Upper lobe of left lung (tissue), 4 donors: ENCODE measurements around the gene KIF18B.

Experiments used
- EP300 ChIP-seq, 4 donors: sonication (generic); formaldehyde crosslinking; IDR thresholded peaks; one replicate each; pipeline ENCODE4 v1.5.1; 2017; ENCODE audit warnings: antibody characterized with exemption in 4 of 4, control low read depth in 2 of 4
- POLR2A ChIP-seq, 4 donors: fragments of 450-650 bp; IDR thresholded peaks; one replicate each; pipeline ENCODE4 v1.5.1; 2016 to 2017; ENCODE audit warnings: antibody characterized with exemption in 4 of 4, mild to moderate bottlenecking in 2 of 4
- TF ChIP-seq, protein P1 (sequence below), 6 experiments: fragments of 450-650 bp in 4 of 6; fragments of 200-600 bp in 2 of 6; sonication (generic) in 2 of 6; IDR thresholded peaks; one replicate each; pipeline ENCODE4 v1.5.1; 2016 to 2019; ENCODE audit warnings: antibody characterized with exemption in 6 of 6

GRCh38 chr17:44988044-44988942 is 40.7 kb upstream of the KIF18B start:
- TF ChIP-seq, protein P1, sequence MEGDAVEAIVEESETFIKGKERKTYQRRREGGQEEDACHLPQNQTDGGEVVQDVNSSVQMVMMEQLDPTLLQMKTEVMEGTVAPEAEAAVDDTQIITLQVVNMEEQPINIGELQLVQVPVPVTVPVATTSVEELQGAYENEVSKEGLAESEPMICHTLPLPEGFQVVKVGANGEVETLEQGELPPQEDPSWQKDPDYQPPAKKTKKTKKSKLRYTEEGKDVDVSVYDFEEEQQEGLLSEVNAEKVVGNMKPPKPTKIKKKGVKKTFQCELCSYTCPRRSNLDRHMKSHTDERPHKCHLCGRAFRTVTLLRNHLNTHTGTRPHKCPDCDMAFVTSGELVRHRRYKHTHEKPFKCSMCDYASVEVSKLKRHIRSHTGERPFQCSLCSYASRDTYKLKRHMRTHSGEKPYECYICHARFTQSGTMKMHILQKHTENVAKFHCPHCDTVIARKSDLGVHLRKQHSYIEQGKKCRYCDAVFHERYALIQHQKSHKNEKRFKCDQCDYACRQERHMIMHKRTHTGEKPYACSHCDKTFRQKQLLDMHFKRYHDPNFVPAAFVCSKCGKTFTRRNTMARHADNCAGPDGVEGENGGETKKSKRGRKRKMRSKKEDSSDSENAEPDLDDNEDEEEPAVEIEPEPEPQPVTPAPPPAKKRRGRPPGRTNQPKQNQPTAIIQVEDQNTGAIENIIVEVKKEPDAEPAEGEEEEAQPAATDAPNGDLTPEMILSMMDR (IDR thresholded peaks at IDR 0.05): no peak
- TF ChIP-seq POLR2A (IDR thresholded peaks at IDR 0.05) (no peak), EP300 (IDR thresholded peaks at IDR 0.05) (no peak)
